Suprapubic skin (tissue), 4 donors: ENCODE data around the gene TMEM9B. TPM values are rescaled to one million over a fixed set of nuclear protein-coding genes. Genes with fewer than 3 reads are reported as not detected.
"Not testable (repeated sequence)": the region's sequence is repeated elsewhere in the genome, so short reads cannot be mapped to it uniquely, and the experiment has no call there.

Source experiments
- DNase-seq, 2 donors: peaks; one replicate each; pipeline ENCODE4 v3.0.0-alpha.2; 2019; ENCODE audit warnings: low spot score in 2 of 2
- H3K27ac ChIP-seq: fragments of 200-600 bp; sonication (generic); one replicate; pipeline ENCODE4 v1.5.1; 2019
- H3K27me3 ChIP-seq: fragments of 200-600 bp; sonication (generic); one replicate; pipeline ENCODE4 v1.5.1; 2019
- H3K36me3 ChIP-seq: fragments of 200-600 bp; sonication (generic); one replicate; pipeline ENCODE4 v1.5.1; 2019
- H3K4me1 ChIP-seq: fragments of 200-600 bp; sonication (generic); one replicate; pipeline ENCODE4 v1.5.1; 2019
- H3K4me3 ChIP-seq: fragments of 200-600 bp; sonication (generic); one replicate; pipeline ENCODE4 v1.5.1; 2019; ENCODE audit warnings: mild to moderate bottlenecking
- H3K9me3 ChIP-seq: fragments of 200-600 bp; sonication (generic); one replicate; pipeline ENCODE4 v1.5.1; 2019
- CTCF ChIP-seq, 2 donors: fragments of 200-600 bp in 1 of 2; fragments of 450-650 bp in 1 of 2; sonication (generic) in 1 of 2; IDR thresholded peaks; one replicate each; pipeline ENCODE4 v1.5.1; 2016 to 2019; ENCODE audit warnings: antibody characterized with exemption in 2 of 2, mild to moderate bottlenecking in 1 of 2, moderate library complexity in 1 of 2
- EP300 ChIP-seq: sonication (generic); formaldehyde crosslinking; IDR thresholded peaks from one replicate; pipeline ENCODE4 v1.6.1; 2017; ENCODE audit warnings: antibody characterized with exemption
- POLR2A ChIP-seq, 2 donors: fragments of 450-650 bp; IDR thresholded peaks; one replicate each; pipeline ENCODE4 v1.6.1; 2017; ENCODE audit warnings: antibody characterized with exemption in 2 of 2, mild to moderate bottlenecking in 2 of 2, moderate library complexity in 2 of 2
- POLR2AphosphoS5 ChIP-seq, 3 donors: sonication (generic); formaldehyde crosslinking; IDR thresholded peaks; one replicate each; pipeline ENCODE4 v1.6.1; 2017; ENCODE audit warnings: antibody characterized with exemption in 3 of 3
- WGBS: methylation state at CpG from one replicate; pipeline ENCODE4 v1.1.5; 2018; 5-methylcytosine and 5-hydroxymethylcytosine counted together
- total RNA-seq, 4 donors: library from RNA; depleted of rRNA; stranded (reverse); fragments of >200 nt; gene quantifications; one replicate each; pipeline ENCODE4 v1.1.0, GENCODE V29; 2016

TMEM9B gene
- total RNA-seq, 4 donors from 2014 or later: 27.4 to 63.9 (median 45.5) TPM

- no peaks in the 10 kb centered on the region for H3K9me3 ChIP-seq
- peaks cover 10% of the 10 kb centered on the region for H3K27me3 ChIP-seq
- 92% methylated on average over 2 of the region's 2 CpGs for WGBS
- no peaks in the 10 kb centered on the region for H3K36me3 ChIP-seq
- no peak overlapping the region for H3K4me3 ChIP-seq
- DNase-seq: no peak
- peaks cover 6% of the 10 kb centered on the region for H3K4me1 ChIP-seq
- TF ChIP-seq EP300: no peak
- no peak for TF ChIP-seq POLR2AphosphoS5 (IDR thresholded peaks at IDR 0.05)
- TF ChIP-seq CTCF (IDR thresholded peaks at IDR 0.05): no peak
- no peak for TF ChIP-seq POLR2A (IDR thresholded peaks at IDR 0.05)
- H3K27ac ChIP-seq: no peak overlapping the region
Observed at GRCh38 chr11:8998017-8998416, 33.8 kb upstream of the TMEM9B start.

DNA sequence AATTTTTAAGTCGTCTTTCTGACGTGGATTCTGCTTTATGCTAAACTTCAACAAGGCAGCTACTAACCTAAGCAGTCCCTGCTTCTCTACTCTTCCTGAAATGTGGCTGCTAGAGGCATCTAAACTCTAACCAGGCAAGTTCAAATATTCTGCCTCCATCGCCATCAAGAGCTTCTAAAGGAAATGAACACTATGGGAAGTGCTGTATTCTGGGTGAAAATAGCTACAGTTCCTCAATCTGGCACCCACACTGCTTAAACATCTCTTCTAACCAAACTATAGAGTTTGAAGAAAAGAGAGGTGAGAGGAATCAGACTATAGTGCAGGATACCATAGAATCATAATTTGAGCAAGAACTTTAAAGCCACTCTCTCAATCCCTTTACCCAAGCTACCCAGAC lies 33.2 kb upstream of the TMEM9B start:
- H3K4me3 ChIP-seq: no peak overlapping the region
- H3K27me3 ChIP-seq: peaks cover 4% of the 10 kb centered on the region
- no peaks in the 10 kb centered on the region for H3K36me3 ChIP-seq
- TF ChIP-seq POLR2AphosphoS5 (IDR thresholded peaks at IDR 0.05) (no peak), CTCF (IDR thresholded peaks at IDR 0.05) (no peak)
- H3K4me1 ChIP-seq: no peaks in the 10 kb centered on the region
- WGBS: 94% methylated on average over 3 of the region's 3 CpGs
- DNase-seq: no peak
- H3K9me3 ChIP-seq: no peaks in the 10 kb centered on the region
- H3K27ac ChIP-seq: no peak overlapping the region

- DNase-seq: no peak
- TF ChIP-seq POLR2AphosphoS5 (IDR thresholded peaks at IDR 0.05) (no peak), CTCF (IDR thresholded peaks at IDR 0.05) (no peak), EP300 (no peak), POLR2A (IDR thresholded peaks at IDR 0.05) (no peak)
- no peaks in the 10 kb centered on the region for H3K36me3 ChIP-seq
- WGBS: 76% methylated on average over 1 of the region's 1 CpG
- H3K9me3 ChIP-seq: no peaks in the 10 kb centered on the region
- H3K4me3 ChIP-seq: no peak overlapping the region
- no peak overlapping the region for H3K27ac ChIP-seq
- H3K27me3 ChIP-seq: no peaks in the 10 kb centered on the region
- H3K4me1 ChIP-seq: no peaks in the 10 kb centered on the region
Observed at GRCh38 chr11:8989453-8989852, 25.2 kb upstream of the TMEM9B start.

DNA sequence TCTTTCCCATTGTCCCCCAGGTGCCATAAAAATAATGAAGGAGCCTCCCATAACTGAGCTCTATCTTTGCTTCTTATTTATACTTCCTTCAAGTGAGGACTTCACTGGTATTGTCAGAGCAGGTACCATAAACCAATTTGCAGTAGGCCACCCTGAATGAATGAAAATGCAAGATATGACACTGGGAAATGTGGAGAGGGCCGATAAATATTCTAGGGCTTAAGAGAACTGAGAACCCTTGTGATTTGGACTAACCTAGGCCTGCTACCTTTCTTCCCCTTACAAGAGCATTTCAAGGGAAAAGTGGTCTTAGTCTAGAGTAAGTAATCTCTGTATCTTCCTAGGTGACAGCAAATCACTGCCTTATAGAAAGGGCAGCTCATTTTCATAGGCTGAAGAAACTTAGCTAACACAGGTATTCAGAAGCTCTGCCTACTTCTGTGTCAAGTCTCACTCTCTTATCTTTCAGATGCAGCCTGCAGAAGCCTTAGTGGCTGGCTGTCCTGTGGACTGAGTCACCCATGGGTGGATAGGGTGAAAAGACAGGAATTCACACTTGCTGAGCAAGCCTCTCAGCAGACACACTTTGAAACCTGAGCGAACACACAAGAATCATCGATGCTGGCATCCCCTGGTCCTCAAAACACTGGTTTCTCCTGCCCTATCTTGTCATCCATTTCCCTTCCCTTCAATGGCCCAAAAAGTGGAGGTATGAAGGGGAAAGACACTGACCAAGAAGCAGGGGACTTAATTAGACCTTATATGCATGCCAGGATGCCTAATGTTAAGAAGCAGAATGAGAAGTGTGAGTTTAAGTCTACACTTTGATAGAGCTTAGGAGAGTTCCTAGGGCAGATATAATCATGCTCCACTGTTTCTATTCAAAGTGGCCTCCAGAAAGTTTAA lies 24.3 kb upstream of the TMEM9B start:
- TF ChIP-seq EP300 (no peak), CTCF (IDR thresholded peaks at IDR 0.05) (no peak), POLR2A (IDR thresholded peaks at IDR 0.05) (no peak)
- Histone ChIP-seq H3K4me1 (no peaks in the 10 kb centered on the region), H3K27ac (no peak overlapping the region), H3K36me3 (no peaks in the 10 kb centered on the region), H3K9me3 (no peaks in the 10 kb centered on the region), H3K27me3 (no peaks in the 10 kb centered on the region), H3K4me3 (no peak overlapping the region)
- WGBS: 56% methylated on average over 3 of the region's 3 CpGs
- DNase-seq: no peak

DNA sequence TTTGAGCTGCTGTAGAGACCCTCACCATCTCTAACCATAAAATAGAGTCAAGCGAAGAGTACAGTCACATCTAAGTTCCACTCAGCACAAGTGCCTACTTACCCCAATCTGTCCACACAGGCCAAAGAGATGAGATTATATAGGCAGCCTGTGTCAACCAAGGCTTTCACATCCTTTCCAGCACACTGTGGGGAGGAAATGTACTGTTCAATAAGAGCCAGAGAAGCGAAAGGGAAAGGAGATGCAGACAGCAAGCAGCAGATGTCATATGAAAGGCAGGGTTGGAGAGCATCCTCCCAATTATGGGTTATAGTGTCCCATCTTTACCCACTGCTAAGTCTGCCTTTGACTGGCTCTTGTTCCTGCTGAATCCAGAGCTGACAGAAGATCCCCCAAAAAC lies 23.2 kb upstream of the TMEM9B start:
- H3K9me3 ChIP-seq: no peaks in the 10 kb centered on the region
- no peak for DNase-seq
- H3K4me1 ChIP-seq: no peaks in the 10 kb centered on the region
- no peak for TF ChIP-seq POLR2A (IDR thresholded peaks at IDR 0.05)
- TF ChIP-seq POLR2AphosphoS5 (IDR thresholded peaks at IDR 0.05): no peak
- TF ChIP-seq CTCF (IDR thresholded peaks at IDR 0.05): no peak
- TF ChIP-seq EP300: no peak
- no peak overlapping the region for H3K27ac ChIP-seq
- no peaks in the 10 kb centered on the region for H3K36me3 ChIP-seq
- WGBS: 85% methylated on average over 2 of the region's 2 CpGs
- H3K4me3 ChIP-seq: no peak overlapping the region
- no peaks in the 10 kb centered on the region for H3K27me3 ChIP-seq

DNA sequence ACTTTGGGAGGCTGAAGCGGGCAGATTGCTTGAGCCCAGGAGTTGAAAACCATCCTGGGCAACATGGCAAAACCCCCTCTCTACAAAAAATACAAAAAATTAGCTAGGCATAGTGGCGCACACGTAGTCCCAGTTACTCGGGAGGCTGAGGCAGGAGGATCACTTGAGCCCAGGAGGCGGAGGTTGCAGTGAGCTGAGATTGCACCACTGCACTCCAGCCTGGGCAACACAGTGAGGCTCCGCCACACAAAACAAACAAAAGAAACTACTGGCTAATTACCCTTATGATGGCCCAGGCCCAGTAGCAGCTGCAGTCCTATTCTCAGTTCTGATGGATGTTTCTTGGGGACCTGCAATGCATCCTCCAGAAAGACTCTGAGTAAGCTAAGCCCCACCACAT lies 22.5 kb upstream of the TMEM9B start:
- H3K9me3 ChIP-seq, H3K27me3 ChIP-seq, H3K36me3 ChIP-seq, H3K4me1 ChIP-seq, H3K27ac ChIP-seq, DNase-seq, H3K4me3 ChIP-seq: not testable (repeated sequence)
- 96% methylated on average over 6 of the region's 6 CpGs for WGBS
